SK-N-SH treated with all-trans-retinoic acid at 6 μM for 48 hours (cell line): Measurements from ENCODE around the gene MPP1.

Source experiments
- ATAC-seq: fragments of 200-7000 bp; cut with Tn5 transposase; 3 replicates; pipeline ENCODE4 v1.9.1; 2020; ENCODE audit warnings: mild to moderate bottlenecking, moderate library complexity
- ARNTL ChIP-seq: fragments of 450-650 bp; formaldehyde crosslinking; IDR thresholded peaks from 2 replicates; pipeline ENCODE4 v1.5.0; 2020; ENCODE audit warnings: low read depth, mild to moderate bottlenecking, moderate library complexity, borderline replicate concordance
- CSDC2 ChIP-seq: fragments of 250-450 bp; sonication (Bioruptor Pico); IDR thresholded peaks from 2 replicates; pipeline ENCODE4 v1.5.0; 2020; ENCODE audit warnings: mild to moderate bottlenecking, moderate library complexity
- CSRNP3 ChIP-seq: fragments of 250-450 bp; sonication (Bioruptor Pico); IDR thresholded peaks from 2 replicates; pipeline ENCODE4 v1.5.1; 2021; ENCODE audit warnings: mild to moderate bottlenecking, moderate library complexity
- GLIS3 ChIP-seq: fragments of 250-450 bp; sonication (Bioruptor Pico); IDR thresholded peaks from 2 replicates; pipeline ENCODE4 v1.5.0; 2020; ENCODE audit warnings: mild to moderate bottlenecking, moderate library complexity
- ISL1 ChIP-seq: fragments of 250-450 bp; sonication (Bioruptor Pico); IDR thresholded peaks from 2 replicates; pipeline ENCODE4 v2.1.2; 2022; ENCODE audit warnings: mild to moderate bottlenecking, moderate library complexity
- OSR1 ChIP-seq: fragments of 250-450 bp; sonication (Bioruptor Pico); IDR thresholded peaks from 2 replicates; pipeline ENCODE4 v1.8.0; 2022; ENCODE audit warnings: moderate library complexity, mild to moderate bottlenecking, inconsistent platforms
- PATZ1 ChIP-seq: fragments of 250-450 bp; sonication (Bioruptor Pico); IDR thresholded peaks from 2 replicates; pipeline ENCODE4 v1.8.0; 2020; ENCODE audit warnings: mild to moderate bottlenecking, moderate library complexity, borderline replicate concordance
- POU6F1 ChIP-seq: fragments of 250-450 bp; sonication (Bioruptor Pico); IDR thresholded peaks from 2 replicates; pipeline ENCODE4 v1.8.0; 2021; ENCODE audit warnings: low read depth, mild to moderate bottlenecking, moderate library complexity, borderline replicate concordance
- PPARA ChIP-seq: fragments of 250-450 bp; sonication (Bioruptor Pico); IDR thresholded peaks from 2 replicates; pipeline ENCODE4 v1.5.0; 2020; ENCODE audit warnings: mild to moderate bottlenecking, borderline replicate concordance
- SNAI2 ChIP-seq: fragments of 250-450 bp; sonication (Bioruptor Pico); IDR thresholded peaks from 2 replicates; pipeline ENCODE4 v1.5.0; 2020; ENCODE audit warnings: mild to moderate bottlenecking, moderate library complexity
- TCF4 ChIP-seq: fragments of 250-450 bp; sonication (Bioruptor Pico); IDR thresholded peaks from 2 replicates; pipeline ENCODE4 v1.8.0; 2021; ENCODE audit warnings: mild to moderate bottlenecking, moderate library complexity, borderline replicate concordance
- TOX ChIP-seq: fragments of 250-450 bp; sonication (Bioruptor Pico); IDR thresholded peaks from 2 replicates; pipeline ENCODE4 v1.8.0; 2021; ENCODE audit warnings: mild to moderate bottlenecking, moderate library complexity, borderline replicate concordance
- TSHZ2 ChIP-seq: fragments of 250-450 bp; sonication (Bioruptor Pico); IDR thresholded peaks from 2 replicates; pipeline ENCODE4 v1.5.0; 2020; ENCODE audit warnings: mild to moderate bottlenecking, moderate library complexity
- ZC3H10 ChIP-seq: fragments of 250-450 bp; sonication (Bioruptor Pico); IDR thresholded peaks from 2 replicates; pipeline ENCODE4 v1.5.1; 2021; ENCODE audit warnings: mild to moderate bottlenecking, moderate library complexity
- ZFP3 ChIP-seq: fragments of 250-450 bp; sonication (Bioruptor Pico); IDR thresholded peaks from 2 replicates; pipeline ENCODE4 v1.5.0; 2020; ENCODE audit warnings: mild to moderate bottlenecking, moderate library complexity
- ZFP30 ChIP-seq: fragments of 450-650 bp; formaldehyde crosslinking; IDR thresholded peaks from 2 replicates; pipeline ENCODE4 v1.5.0; 2022; ENCODE audit warnings: mild to moderate bottlenecking, moderate library complexity
- ZNF565 ChIP-seq: fragments of 450-650 bp; formaldehyde crosslinking; conservative IDR thresholded peaks from 2 replicates; pipeline ENCODE4 v1.5.0; 2020; ENCODE audit warnings: low read depth, mild to moderate bottlenecking, moderate library complexity
- ZNF70 ChIP-seq: fragments of 450-650 bp; formaldehyde crosslinking; IDR thresholded peaks from 2 replicates; pipeline ENCODE4 v1.5.0; 2020; ENCODE audit warnings: mild to moderate bottlenecking, moderate library complexity
- ZNF8 ChIP-seq: fragments of 450-650 bp; formaldehyde crosslinking; IDR thresholded peaks from 2 replicates; pipeline ENCODE4 v1.5.0; 2020; ENCODE audit warnings: mild to moderate bottlenecking, moderate library complexity

MPP1 gene

GRCh38 chrX:154731881-154732280, 73.4 kb downstream of the MPP1 start:
- no peak for TF ChIP-seq ZFP30 (CRISPR knock-in tag)
- TF ChIP-seq TOX, result no peak
- no peak for TF ChIP-seq PPARA (CRISPR knock-in tag)
- TF ChIP-seq PATZ1, result no peak
- no peak for TF ChIP-seq TSHZ2 (CRISPR knock-in tag)
- no peak for TF ChIP-seq ZFP3
- no peak for TF ChIP-seq SNAI2
- TF ChIP-seq ZNF8 (CRISPR knock-in tag), result no peak
- TF ChIP-seq TCF4, result no peak
- no peak for TF ChIP-seq ISL1

GRCh38 chrX:154731184-154731583, 74.1 kb downstream of the MPP1 start:
- no peak for ATAC-seq
- no peak for TF ChIP-seq PATZ1
- TF ChIP-seq ZNF565, result no peak
- no peak for TF ChIP-seq ARNTL (CRISPR knock-in tag)
- no peak for TF ChIP-seq SNAI2
- TF ChIP-seq CSDC2, result no peak
- TF ChIP-seq TCF4, result no peak
- TF ChIP-seq POU6F1, result no peak
- TF ChIP-seq TSHZ2 (CRISPR knock-in tag), result no peak
- TF ChIP-seq ZNF8 (CRISPR knock-in tag), result no peak
- TF ChIP-seq PPARA (CRISPR knock-in tag), result no peak
- no peak for TF ChIP-seq ZNF70 (CRISPR knock-in tag)
- TF ChIP-seq CSRNP3 (CRISPR knock-in tag), result no peak
- TF ChIP-seq ZFP30 (CRISPR knock-in tag), result no peak
- no peak for TF ChIP-seq ZFP3
- no peak for TF ChIP-seq ISL1

More at GRCh38 chrX:154731881-154732280, 73.4 kb downstream of the MPP1 start:
- ATAC-seq, result no peak

GRCh38 chrX:154730253-154730891, 74.9 kb downstream of the MPP1 start:
- peak; percentile 54 for ATAC-seq
- no peak for TF ChIP-seq OSR1
- TF ChIP-seq ARNTL (CRISPR knock-in tag), result no peak
- TF ChIP-seq ZNF8 (CRISPR knock-in tag), result no peak
- no peak for TF ChIP-seq TCF4
- no peak for TF ChIP-seq ZNF565
- TF ChIP-seq TOX, result no peak
- TF ChIP-seq PPARA (CRISPR knock-in tag), result no peak
- no peak for TF ChIP-seq PATZ1
- no peak for TF ChIP-seq GLIS3 (CRISPR knock-in tag)
- no peak; the same call in 1 of the 2 replicates for TF ChIP-seq ISL1
- no peak for TF ChIP-seq ZC3H10 (CRISPR knock-in tag)
- TF ChIP-seq ZFP3, result no peak
